BE2C (cell line): ENCODE data around the gene SMIM44.

Source experiments
- DNase-seq: peaks from one replicate; pipeline ENCODE4 v3.0.0-alpha.2; 2020
- H3K27me3 ChIP-seq: fragments of 250-450 bp; sonication (Bioruptor Pico); 2 replicates; pipeline ENCODE4 v1.5.1; 2020; ENCODE audit warnings: mild to moderate bottlenecking
- H3K36me3 ChIP-seq: fragments of 250-450 bp; sonication (Bioruptor Pico); 2 replicates; pipeline ENCODE4 v1.5.1; 2020; ENCODE audit warnings: mild to moderate bottlenecking
- H3K4me1 ChIP-seq: fragments of 250-450 bp; sonication (Bioruptor Pico); 2 replicates; pipeline ENCODE4 v1.5.1; 2020
- H3K4me3 ChIP-seq: 2 replicates; pipeline ENCODE4 v1.5.1; 2011; ENCODE audit warnings: low read depth, low read length
- H3K9me3 ChIP-seq: fragments of 250-450 bp; sonication (Bioruptor Pico); 2 replicates; pipeline ENCODE4 v1.5.1; 2020
- CTCF ChIP-seq: IDR thresholded peaks from 2 replicates; pipeline ENCODE4 v1.5.1; 2012; ENCODE audit warnings: mild to moderate bottlenecking, low read depth, low read length

Gene SMIM44

GRCh38 chr19:3493651-3494050 is 10.4 kb upstream of the SMIM44 start:
- Histone ChIP-seq H3K4me3 (no peak overlapping the region), H3K36me3 (peaks cover 54% of the 10 kb centered on the region), H3K9me3 (no peaks in the 10 kb centered on the region), H3K27me3 (no peaks in the 10 kb centered on the region), H3K4me1 (no peaks in the 10 kb centered on the region)
- TF ChIP-seq CTCF, result no peak
- DNase-seq, result no peak

- Histone ChIP-seq H3K9me3 (no peaks in the 10 kb centered on the region), H3K36me3 (peaks cover 52% of the 10 kb centered on the region), H3K4me1 (no peaks in the 10 kb centered on the region), H3K4me3 (no peak overlapping the region), H3K27me3 (no peaks in the 10 kb centered on the region)
- TF ChIP-seq CTCF, result no peak
- no peak for DNase-seq
These were observed 9.7 kb upstream of the SMIM44 start for GRCh38 chr19:3492919-3493318.

- Histone ChIP-seq H3K36me3 (peaks cover 52% of the 10 kb centered on the region), H3K4me3 (no peak overlapping the region), H3K4me1 (no peaks in the 10 kb centered on the region), H3K27me3 (no peaks in the 10 kb centered on the region), H3K9me3 (no peaks in the 10 kb centered on the region)
- TF ChIP-seq CTCF, result no peak
- no peak for DNase-seq
These were observed 9.0 kb upstream of the SMIM44 start for GRCh38 chr19:3492131-3492839.

GRCh38 chr19:3491396-3492119 is 8.3 kb upstream of the SMIM44 start:
- H3K36me3 ChIP-seq, result peaks cover 46% of the 10 kb centered on the region
- no peaks in the 10 kb centered on the region for H3K4me1 ChIP-seq
- no peaks in the 10 kb centered on the region for H3K9me3 ChIP-seq
- H3K4me3 ChIP-seq, result no peak overlapping the region
- H3K27me3 ChIP-seq, result no peaks in the 10 kb centered on the region
- no peak for TF ChIP-seq CTCF
- no peak for DNase-seq

GRCh38 chr19:3482507-3483225 is 575 bp downstream of the SMIM44 start:
- H3K36me3 ChIP-seq, result no peaks in the 10 kb centered on the region
- TF ChIP-seq CTCF, result no peak
- H3K4me3 ChIP-seq, result no peak overlapping the region
- no peaks in the 10 kb centered on the region for H3K9me3 ChIP-seq
- H3K4me1 ChIP-seq, result no peaks in the 10 kb centered on the region
- H3K27me3 ChIP-seq, result peaks cover 40% of the 10 kb centered on the region
- no peak for DNase-seq
